GM19239 (cell line): Measurements from ENCODE around the gene LRCOL1.

Experiments
- DNase-seq: peaks from one replicate; pipeline ENCODE4 v3.0.0; 2011; ENCODE audit warnings: low spot score; ENCODE audit not compliant: insufficient read length
- FAIRE-seq: peaks from 2 replicates; lab custom pipeline; 2011; peaks lifted over from hg19 to GRCh38; lab: Jason Lieb, UNC

LRCOL1 gene

DNA sequence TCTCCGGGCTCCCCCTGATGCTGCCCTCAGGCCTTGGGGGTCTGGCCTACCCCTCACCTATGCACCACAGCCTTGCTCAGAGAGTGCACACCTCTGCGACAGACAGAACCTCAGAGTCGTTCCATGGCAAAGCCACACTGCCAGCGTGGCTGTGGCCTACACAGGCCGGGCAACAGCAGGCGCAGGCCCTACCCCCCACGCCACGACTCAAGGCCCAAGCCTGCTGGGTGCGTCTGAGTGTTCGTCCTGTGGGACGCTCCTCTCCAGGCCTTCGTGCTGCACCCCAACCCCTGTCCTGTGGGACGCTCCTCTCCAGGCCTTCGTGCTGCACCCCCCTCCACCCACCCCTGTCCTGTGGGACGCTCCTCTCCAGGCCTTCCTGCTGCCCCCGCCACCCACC lies 54.2 kb downstream of the LRCOL1 start:
- DNase-seq, result no peak
- FAIRE-seq, result no peak

- DNase-seq (no peak), FAIRE-seq (no peak)
Measured at GRCh38 chr12:132555686-132556085, 54.7 kb downstream of the LRCOL1 start.

DNA sequence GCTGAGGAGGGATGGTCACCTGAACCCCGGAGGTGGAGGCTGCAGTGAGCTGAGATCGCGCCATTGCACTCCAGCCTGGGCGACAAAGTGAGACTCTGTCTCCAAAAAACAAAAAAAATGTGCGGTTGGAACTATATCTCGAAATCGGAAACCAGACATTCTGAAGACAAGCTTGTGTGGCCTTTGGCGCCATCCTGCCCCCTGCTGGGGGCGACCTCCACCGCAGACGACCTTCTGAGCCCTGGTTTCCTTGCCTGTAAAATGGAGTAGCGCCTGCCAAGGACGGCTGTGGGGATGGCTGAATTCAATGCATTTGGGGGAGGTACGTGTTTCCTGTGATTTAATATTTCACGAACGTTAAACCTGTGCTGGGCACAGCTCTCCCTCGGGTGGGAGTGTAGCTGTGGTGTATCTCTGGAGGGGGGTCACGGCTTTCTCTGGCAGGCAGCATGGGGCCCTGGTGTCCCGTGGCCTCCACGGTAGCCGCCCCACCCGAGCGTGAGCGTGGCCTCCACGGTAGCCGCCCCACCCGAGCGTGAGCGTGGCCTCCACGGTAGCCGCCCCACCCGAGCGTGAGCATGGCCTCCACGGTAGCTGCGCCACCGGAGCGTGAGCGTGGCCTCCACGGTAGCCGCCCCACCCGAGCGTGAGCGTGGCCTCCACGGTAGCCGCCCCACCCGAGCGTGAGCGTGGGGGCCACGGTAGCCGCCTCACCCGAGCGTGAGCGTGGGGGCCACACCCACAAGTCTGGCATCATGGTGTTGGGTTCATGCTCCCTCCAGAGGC lies 55.3 kb downstream of the LRCOL1 start:
- no peak for FAIRE-seq
- no peak for DNase-seq
